ENCODE data around the gene TMEM163.

DNA sequence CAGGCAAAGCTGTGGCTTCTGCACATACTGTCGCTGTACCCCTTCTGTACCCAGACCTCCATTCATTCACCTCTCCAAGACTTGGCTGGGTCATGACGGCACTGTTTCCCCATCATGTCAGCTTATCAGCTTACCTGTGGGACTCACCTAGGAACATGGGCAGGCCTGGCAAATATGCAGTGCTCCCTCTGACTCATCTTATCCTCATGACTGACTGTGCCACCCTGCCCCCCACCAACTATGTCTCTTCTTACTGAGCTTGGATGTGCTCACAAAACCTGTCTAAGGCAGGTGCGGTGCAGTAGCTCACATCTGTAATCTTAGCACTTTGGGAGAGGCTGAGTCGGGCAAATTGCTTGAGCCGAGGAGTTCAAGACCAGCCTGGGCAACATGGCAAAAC lies 312.5 kb downstream of the TMEM163 start:
- TF ChIP-seq CTCF (IDR thresholded peaks at IDR 0.05; ENCODE audit: low read depth, low read length, poor library complexity, severe bottlenecking) (no peak), EZH2phosphoT487 (IDR thresholded peaks at IDR 0.05; ENCODE audit: borderline replicate concordance, low read length) (no peak)

Measured in DOHH2 (cell line).